Right lobe of liver (tissue), 4 donors: ENCODE measurements around the gene GNB1.

Experiments used
- CTCF ChIP-seq, 4 donors: fragments of 200-600 bp in 3 of 4; fragments of 450-650 bp in 1 of 4; IDR thresholded peaks; one replicate each; pipeline versions ENCODE4 v1.5.1 to v1.8.0; 2016 to 2022; ENCODE audit warnings: antibody characterized with exemption in 4 of 4, mild to moderate bottlenecking in 2 of 4
- POLR2A ChIP-seq: fragments of 450-650 bp; IDR thresholded peaks from one replicate; pipeline ENCODE4 v1.6.1; 2017; ENCODE audit warnings: antibody characterized with exemption, mild to moderate bottlenecking
- donor health status: DM: no; HTN: no; CAD: no.
- donor health status: DM: no; HTN: no; CAD: no.
- donor health status: DM: no; HTN: yes; CAD: no.

- TF ChIP-seq POLR2A (no peak), CTCF (IDR thresholded peaks at IDR 0.05) (no peak)
Observed at GRCh38 chr1:1929102-1929638, 38.3 kb upstream of the GNB1 start.
